ENCODE measurements around the gene CNTNAP2. TPM values are rescaled to one million over a fixed set of nuclear protein-coding genes. Genes with fewer than 3 reads are reported as not detected.
"Not testable (repeated sequence)": the region's sequence is repeated elsewhere in the genome, so short reads cannot be mapped to it uniquely, and the experiment has no call there.

CNTNAP2 gene
- total RNA-seq, 2 experiments from 2014 or later: not detected

GRCh38 chr7:147731311-147731710 lies 1614.7 kb downstream of the CNTNAP2 start:
- ChIA-PET CTCF (no interaction called here), POLR2A (no interaction called here)
- no peaks in the 10 kb centered on the region for H3K4me1 Mint-ChIP-seq (ENCODE audit: low read depth)
- no peaks in the 10 kb centered on the region for H3K36me3 Mint-ChIP-seq (ENCODE audit: low read depth)
- no peak for ATAC-seq
- no peak for DNase-seq
- H3K27me3 Mint-ChIP-seq (ENCODE audit: low read depth): no peaks in the 10 kb centered on the region
- no peaks in the 10 kb centered on the region for H3K9me3 Mint-ChIP-seq (ENCODE audit: insufficient read depth)
- H3K4me3 Mint-ChIP-seq: no peak overlapping the region
- H3K27ac Mint-ChIP-seq: no peak overlapping the region

- ATAC-seq; H3K4me1 Mint-ChIP-seq (ENCODE audit: low read depth); H3K4me3 Mint-ChIP-seq; H3K27me3 Mint-ChIP-seq (ENCODE audit: low read depth); H3K27ac Mint-ChIP-seq; DNase-seq; CTCF ChIA-PET; H3K9me3 Mint-ChIP-seq (ENCODE audit: insufficient read depth); POLR2A ChIA-PET; H3K36me3 Mint-ChIP-seq (ENCODE audit: low read depth): not testable (repeated sequence)
Measured at GRCh38 chr7:147737559-147738214, 1621.1 kb downstream of the CNTNAP2 start.

DNA sequence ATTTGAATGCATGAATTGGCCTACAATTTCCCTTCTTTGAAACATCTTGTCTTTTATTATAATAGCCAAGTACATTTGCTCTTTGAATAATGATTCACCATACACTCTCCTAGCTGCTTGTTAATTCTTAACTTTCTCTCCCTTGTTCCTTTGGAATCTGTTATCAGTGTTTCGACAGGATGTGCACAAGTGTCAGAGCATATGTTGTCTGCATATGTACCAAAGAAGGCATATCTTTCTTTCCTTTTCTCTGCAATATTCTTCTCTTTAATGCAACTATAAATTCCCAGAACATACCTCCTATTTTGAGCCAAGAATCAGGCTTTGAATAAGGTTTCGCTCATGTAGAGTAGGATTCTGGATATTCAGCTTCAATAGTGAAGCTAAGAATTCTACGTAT lies 1625.7 kb downstream of the CNTNAP2 start:
- no peak for ATAC-seq
- Mint-ChIP-seq H3K4me3 (no peak overlapping the region), H3K27ac (no peak overlapping the region), H3K4me1 (ENCODE audit: low read depth) (no peaks in the 10 kb centered on the region), H3K9me3 (ENCODE audit: insufficient read depth) (peaks cover 5% of the 10 kb centered on the region), H3K27me3 (ENCODE audit: low read depth) (no peaks in the 10 kb centered on the region), H3K36me3 (ENCODE audit: low read depth) (no peaks in the 10 kb centered on the region)
- no peak for DNase-seq
- ChIA-PET POLR2A (no interaction called here), CTCF (no interaction called here)

DNA sequence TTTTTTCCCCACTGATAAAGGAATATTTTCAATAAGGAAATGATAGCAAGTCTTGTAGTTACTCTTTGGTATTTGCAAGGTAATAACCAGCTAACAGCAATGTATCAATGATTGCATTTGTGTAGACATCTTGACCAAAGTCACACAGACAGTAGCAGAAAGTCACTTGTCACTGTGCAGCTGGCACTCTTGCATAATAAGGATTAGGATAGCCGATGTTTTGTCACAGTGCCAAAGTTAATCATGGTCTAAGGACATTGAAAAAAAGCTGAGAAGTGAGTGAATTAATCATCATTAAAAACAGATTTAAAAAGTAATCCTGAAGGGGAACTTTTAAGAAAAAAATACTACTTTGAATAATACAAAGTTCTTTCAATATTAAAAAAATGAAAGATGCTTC lies 1639.7 kb downstream of the CNTNAP2 start:
- Mint-ChIP-seq H3K27ac (no peak overlapping the region), H3K36me3 (ENCODE audit: low read depth) (no peaks in the 10 kb centered on the region), H3K9me3 (ENCODE audit: insufficient read depth) (peaks cover 9% of the 10 kb centered on the region), H3K4me3 (no peak overlapping the region), H3K4me1 (ENCODE audit: low read depth) (no peaks in the 10 kb centered on the region), H3K27me3 (ENCODE audit: low read depth) (no peaks in the 10 kb centered on the region)
- ChIA-PET POLR2A (no interaction called here), CTCF (no interaction called here)
- DNase-seq: no peak
- no peak for ATAC-seq

DNA sequence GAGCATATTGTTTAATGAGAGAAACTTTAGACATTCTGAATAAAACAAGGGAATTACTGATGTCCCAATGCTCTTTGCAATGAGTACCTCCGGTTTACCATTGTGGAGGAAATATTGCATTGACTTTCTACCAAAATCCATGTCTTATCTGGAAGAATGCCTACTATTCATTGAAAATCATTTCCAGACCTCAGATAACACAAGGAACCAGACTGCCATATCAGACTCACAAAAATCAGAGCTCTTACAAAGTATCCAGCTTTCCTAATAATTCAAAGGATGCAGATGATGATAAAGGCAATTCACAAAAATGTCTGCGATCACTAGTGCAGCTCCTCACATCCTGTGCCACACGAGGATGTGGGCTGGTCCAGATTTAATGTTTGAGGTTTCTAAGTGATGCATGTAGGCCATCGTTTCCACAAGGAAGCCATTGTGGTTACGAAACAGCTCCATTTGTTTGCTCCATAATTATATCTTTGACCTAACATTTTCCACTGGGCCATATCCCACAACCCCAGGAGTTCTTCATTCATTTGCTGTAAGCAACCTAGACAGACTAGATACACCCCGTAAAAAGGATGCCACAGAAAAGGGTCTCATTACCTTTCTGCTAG lies 1642.8 kb downstream of the CNTNAP2 start:
- H3K4me3 Mint-ChIP-seq: no peak overlapping the region

GRCh38 chr7:147765301-147765700 lies 1648.7 kb downstream of the CNTNAP2 start:
- Mint-ChIP-seq H3K27ac (no peak overlapping the region), H3K9me3 (ENCODE audit: insufficient read depth) (no peaks in the 10 kb centered on the region), H3K4me3 (no peak overlapping the region), H3K36me3 (ENCODE audit: low read depth) (no peaks in the 10 kb centered on the region), H3K27me3 (ENCODE audit: low read depth) (no peaks in the 10 kb centered on the region), H3K4me1 (ENCODE audit: low read depth) (no peaks in the 10 kb centered on the region)
- ATAC-seq (no peak), DNase-seq (no peak)
- ChIA-PET POLR2A (no interaction called here), CTCF (no interaction called here)

More for the DNA sequence above, 1642.8 kb downstream of the CNTNAP2 start:
- H3K4me1 Mint-ChIP-seq (ENCODE audit: low read depth): no peaks in the 10 kb centered on the region
- POLR2A ChIA-PET: no interaction called here
- no peaks in the 10 kb centered on the region for H3K36me3 Mint-ChIP-seq (ENCODE audit: low read depth)
- DNase-seq (no peak), ATAC-seq (no peak)
- H3K27ac Mint-ChIP-seq: no peak overlapping the region
- CTCF ChIA-PET: no interaction called here
- peaks cover 9% of the 10 kb centered on the region for H3K9me3 Mint-ChIP-seq (ENCODE audit: insufficient read depth)
- no peaks in the 10 kb centered on the region for H3K27me3 Mint-ChIP-seq (ENCODE audit: low read depth)

- ATAC-seq: no peak
Measured at GRCh38 chr7:147771344-147771743, 1654.7 kb downstream of the CNTNAP2 start.

GRCh38 chr7:147774461-147774860 lies 1657.9 kb downstream of the CNTNAP2 start:
- no peak for DNase-seq
- ATAC-seq: no peak
- ChIA-PET CTCF (no interaction called here), POLR2A (no interaction called here)
- Mint-ChIP-seq H3K4me3 (no peak overlapping the region), H3K27me3 (ENCODE audit: low read depth) (no peaks in the 10 kb centered on the region), H3K27ac (no peak overlapping the region), H3K9me3 (ENCODE audit: insufficient read depth) (peaks cover 4% of the 10 kb centered on the region), H3K36me3 (ENCODE audit: low read depth) (no peaks in the 10 kb centered on the region), H3K4me1 (ENCODE audit: low read depth) (no peaks in the 10 kb centered on the region)

More at GRCh38 chr7:147771344-147771743, 1654.7 kb downstream of the CNTNAP2 start:
- DNase-seq: no peak
- Mint-ChIP-seq H3K36me3 (ENCODE audit: low read depth) (no peaks in the 10 kb centered on the region), H3K4me1 (ENCODE audit: low read depth) (no peaks in the 10 kb centered on the region), H3K4me3 (no peak overlapping the region), H3K27ac (no peak overlapping the region), H3K9me3 (ENCODE audit: insufficient read depth) (no peaks in the 10 kb centered on the region), H3K27me3 (ENCODE audit: low read depth) (no peaks in the 10 kb centered on the region)
- ChIA-PET POLR2A (no interaction called here), CTCF (no interaction called here)

- no peak overlapping the region for H3K27ac Mint-ChIP-seq
- DNase-seq (no peak), ATAC-seq (no peak)
- ChIA-PET CTCF (no interaction called here), POLR2A (interaction anchor here (0.7 kb wide), 1 partner anchor 10 kb away, joined by 3 read pairs; no protein-coding TSS in a partner anchor)
- H3K4me3 Mint-ChIP-seq: no peak overlapping the region
- H3K9me3 Mint-ChIP-seq (ENCODE audit: insufficient read depth): peaks cover 4% of the 10 kb centered on the region
- no peaks in the 10 kb centered on the region for H3K27me3 Mint-ChIP-seq (ENCODE audit: low read depth)
- no peaks in the 10 kb centered on the region for H3K36me3 Mint-ChIP-seq (ENCODE audit: low read depth)
- no peaks in the 10 kb centered on the region for H3K4me1 Mint-ChIP-seq (ENCODE audit: low read depth)
Measured at GRCh38 chr7:147775516-147776284, 1659.1 kb downstream of the CNTNAP2 start.

- no peak overlapping the region for H3K27ac Mint-ChIP-seq
- H3K27me3 Mint-ChIP-seq (ENCODE audit: low read depth): no peaks in the 10 kb centered on the region
- no peak overlapping the region for H3K4me3 Mint-ChIP-seq
- no peaks in the 10 kb centered on the region for H3K36me3 Mint-ChIP-seq (ENCODE audit: low read depth)
- ATAC-seq (no peak), DNase-seq (no peak)
- ChIA-PET CTCF (no interaction called here), POLR2A (no interaction called here)
- no peaks in the 10 kb centered on the region for H3K4me1 Mint-ChIP-seq (ENCODE audit: low read depth)
- H3K9me3 Mint-ChIP-seq (ENCODE audit: insufficient read depth): peaks cover 4% of the 10 kb centered on the region
Measured at GRCh38 chr7:147777309-147777708, 1660.7 kb downstream of the CNTNAP2 start.

- ATAC-seq (no peak), DNase-seq (no peak)
- no peak overlapping the region for H3K4me3 Mint-ChIP-seq
- no peak overlapping the region for H3K27ac Mint-ChIP-seq
- CTCF ChIA-PET: no interaction called here
- H3K4me1 Mint-ChIP-seq (ENCODE audit: low read depth): no peaks in the 10 kb centered on the region
- peaks cover 4% of the 10 kb centered on the region for H3K9me3 Mint-ChIP-seq (ENCODE audit: insufficient read depth)
- POLR2A ChIA-PET: no interaction called here
- H3K36me3 Mint-ChIP-seq (ENCODE audit: low read depth): no peaks in the 10 kb centered on the region
- no peaks in the 10 kb centered on the region for H3K27me3 Mint-ChIP-seq (ENCODE audit: low read depth)
Measured at GRCh38 chr7:147779949-147780348, 1663.3 kb downstream of the CNTNAP2 start.

GRCh38 chr7:147796581-147796980 lies 1680.0 kb downstream of the CNTNAP2 start:
- ATAC-seq (no peak), DNase-seq (no peak)
- H3K36me3 Mint-ChIP-seq (ENCODE audit: low read depth): no peaks in the 10 kb centered on the region
- no peaks in the 10 kb centered on the region for H3K9me3 Mint-ChIP-seq (ENCODE audit: insufficient read depth)
- ChIA-PET POLR2A (no interaction called here), CTCF (no interaction called here)
- H3K4me3 Mint-ChIP-seq: no peak overlapping the region
- H3K27ac Mint-ChIP-seq: no peak overlapping the region
- no peaks in the 10 kb centered on the region for H3K27me3 Mint-ChIP-seq (ENCODE audit: low read depth)
- no peaks in the 10 kb centered on the region for H3K4me1 Mint-ChIP-seq (ENCODE audit: low read depth)
